NCI-H1417 (cell line): ENCODE results near the gene RFT1.

Experiments
- DNase-seq, 3 experiments: peaks; one replicate each; lab custom pipeline; 2025; lab: John Stamatoyannopoulos, UW

RFT1 gene

DNA sequence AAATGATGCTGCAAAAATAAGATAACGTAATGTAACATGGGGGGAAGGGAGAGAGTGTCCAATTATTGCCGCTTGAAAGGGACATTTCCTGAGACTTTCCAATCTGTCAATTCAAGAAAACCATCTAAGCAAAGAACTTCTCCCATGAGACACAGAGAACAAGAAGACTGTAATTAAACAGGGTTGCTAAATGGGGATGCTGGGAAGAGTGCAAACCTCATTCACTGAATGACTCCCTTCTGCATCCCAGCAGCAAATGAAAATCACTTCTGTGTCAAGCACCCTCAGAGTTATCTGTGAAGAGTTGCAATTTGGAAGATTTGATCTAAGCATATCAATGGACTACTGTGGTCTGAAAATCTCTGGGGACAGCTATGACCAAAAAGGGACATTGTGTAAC lies 3.6 kb downstream of the RFT1 start:
- no peak for DNase-seq

DNA sequence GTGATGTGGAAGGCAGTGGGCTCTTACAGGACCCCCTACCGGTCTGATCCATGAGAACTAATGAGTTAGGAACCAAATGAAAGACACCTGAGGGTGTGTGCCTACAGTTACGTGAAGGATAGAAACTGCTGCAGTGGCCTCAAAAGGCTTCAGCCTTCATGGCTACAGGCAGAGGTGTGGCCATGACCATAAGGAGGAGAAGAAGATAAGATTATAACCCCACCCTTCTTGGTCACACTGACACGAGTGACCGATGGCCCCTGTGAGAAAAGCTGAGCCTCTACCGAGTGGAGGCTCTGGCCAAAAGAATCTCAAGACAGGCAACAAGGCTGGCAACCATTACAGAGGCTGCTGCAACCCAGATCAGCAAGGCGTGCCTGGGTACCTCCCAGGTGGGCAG lies 6.3 kb downstream of the RFT1 start:
- DNase-seq = no peak

DNA sequence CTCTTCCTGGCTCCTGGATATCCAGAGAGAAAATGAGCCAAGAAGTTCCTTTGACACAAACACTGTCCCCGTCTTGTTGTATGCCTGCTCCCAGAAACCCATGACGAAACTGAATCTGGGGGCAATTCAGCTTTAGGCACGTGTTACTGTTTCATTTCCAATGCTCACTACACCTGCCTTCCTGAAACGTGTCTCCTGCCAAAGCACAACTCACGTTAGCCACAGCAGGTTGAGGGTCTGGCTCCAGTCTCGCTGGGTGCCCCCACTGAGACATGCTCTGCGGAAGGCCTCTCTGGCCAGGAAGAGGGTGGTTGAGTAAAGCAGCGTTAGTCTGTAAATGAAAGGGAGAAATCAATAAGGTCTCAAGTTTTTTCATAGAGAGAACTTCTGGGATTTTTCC lies 6.7 kb downstream of the RFT1 start:
- no peak for DNase-seq

DNA sequence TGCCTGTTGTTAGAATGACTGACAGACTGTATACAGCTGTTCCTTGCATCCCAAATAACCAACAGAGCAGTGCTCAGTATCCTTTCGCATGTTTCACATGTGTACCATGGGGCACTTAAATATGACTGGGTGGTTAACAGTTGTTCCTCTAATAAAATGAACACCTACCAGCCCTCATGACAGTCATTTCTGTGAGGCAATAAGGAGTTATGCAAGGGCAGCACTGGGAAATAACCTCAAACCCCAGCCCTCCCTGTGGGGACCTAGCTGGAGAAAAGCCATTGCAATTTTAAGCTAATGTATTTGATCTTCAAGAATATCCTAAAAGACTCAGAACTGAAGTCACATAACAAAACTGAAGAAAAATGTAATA lies 7.3 kb downstream of the RFT1 start:
- DNase-seq = no peak

DNA sequence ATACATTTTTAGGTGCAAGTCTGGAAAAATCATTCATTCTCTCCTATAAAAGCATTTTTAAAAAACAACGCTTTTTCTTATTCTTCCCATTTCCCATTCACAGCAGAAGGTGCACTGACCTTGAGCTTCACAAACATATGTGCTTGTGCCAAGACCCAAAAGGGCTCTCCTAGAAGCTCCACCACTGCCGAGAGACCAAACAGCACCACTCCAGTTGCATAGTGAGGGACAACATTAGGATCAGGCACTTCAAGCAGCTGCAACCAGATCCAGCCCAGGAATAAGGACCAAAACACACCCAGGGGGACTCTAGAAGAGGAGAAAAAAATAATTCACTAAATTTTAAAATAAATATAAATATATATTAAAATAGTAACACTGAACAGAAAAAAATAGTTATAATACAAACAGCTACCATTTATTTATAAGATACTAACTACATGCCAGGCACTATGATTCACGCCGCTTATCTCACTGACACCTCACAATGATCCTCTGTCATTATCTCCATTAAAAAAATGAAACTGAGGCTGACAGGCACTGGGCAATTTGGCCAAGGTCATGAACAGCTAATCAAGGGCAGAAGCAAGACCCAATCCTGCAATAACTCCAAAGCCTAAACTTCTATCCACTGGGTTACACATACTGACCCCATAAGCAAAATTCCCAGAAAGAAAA lies 7.8 kb downstream of the RFT1 start:
- DNase-seq = no peak

DNA sequence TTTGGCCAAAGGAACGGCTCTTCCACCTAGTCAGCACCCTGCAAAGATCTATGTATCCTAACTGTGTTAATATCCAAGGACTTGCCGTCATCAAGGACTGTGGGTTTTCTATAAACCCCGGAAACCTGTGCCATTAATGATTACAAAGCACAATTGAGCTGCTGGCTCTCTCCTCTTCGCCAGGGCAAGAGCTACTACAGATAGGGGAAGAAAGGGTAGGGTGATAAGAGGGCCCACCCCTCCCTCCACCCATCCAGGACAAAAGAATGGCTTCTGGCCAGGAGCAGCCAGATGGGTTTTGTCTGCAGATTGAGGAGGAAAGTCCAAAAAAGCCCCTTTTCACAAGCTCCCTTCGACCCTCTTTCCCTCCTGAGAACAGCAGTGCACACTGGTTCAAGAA lies 9.9 kb downstream of the RFT1 start:
- DNase-seq = no peak

DNA sequence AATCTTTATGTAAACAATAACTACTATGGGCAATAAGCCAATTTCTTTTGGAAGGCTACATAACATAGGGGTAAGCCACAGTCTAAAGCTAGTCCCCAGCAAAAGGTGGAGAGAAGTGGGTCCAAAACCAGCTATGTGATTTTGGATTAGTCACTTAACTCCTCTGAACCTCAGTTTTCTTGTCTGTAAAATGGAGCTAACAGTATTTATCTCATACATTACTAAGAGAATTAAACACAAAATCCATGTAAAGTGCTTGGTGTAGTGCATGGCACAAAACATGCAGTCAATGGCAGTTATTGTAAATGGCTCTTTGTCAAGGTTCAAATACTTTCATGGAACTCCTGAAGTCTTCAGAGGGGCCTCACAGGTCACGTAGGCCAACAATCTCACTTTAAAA lies 13.3 kb downstream of the RFT1 start:
- DNase-seq = no peak

DNA sequence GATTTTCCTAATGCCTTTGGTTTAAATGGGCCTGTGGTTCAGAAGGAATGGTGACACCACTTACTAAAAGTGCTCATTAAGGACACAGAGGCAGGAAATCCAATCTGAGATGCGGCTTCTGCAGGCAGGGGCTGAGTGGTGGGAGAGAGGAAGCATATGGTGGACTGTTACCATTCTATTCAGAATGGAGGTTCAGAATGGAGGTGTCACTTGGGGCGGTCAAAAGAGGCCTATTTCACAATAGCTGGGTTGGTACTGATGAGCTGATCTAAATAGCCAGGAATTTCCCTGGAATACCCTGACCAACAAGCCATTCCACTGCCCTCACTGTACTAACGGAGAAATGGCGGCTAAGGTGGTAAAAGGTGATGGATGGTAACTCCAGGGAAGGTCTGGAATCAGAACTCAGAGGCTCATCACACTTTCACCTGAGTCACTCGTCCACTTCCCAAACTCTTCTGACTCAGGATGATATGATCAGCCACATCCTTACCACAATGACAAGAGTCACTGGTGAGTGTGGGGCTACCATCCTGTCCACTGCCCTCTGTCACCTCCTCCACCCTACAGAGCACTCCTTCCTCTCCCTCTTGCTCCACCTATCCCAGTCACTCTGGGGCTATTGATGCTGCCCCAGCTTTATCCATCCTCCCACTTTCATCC lies 15.7 kb downstream of the RFT1 start:
- no peak for DNase-seq

DNA sequence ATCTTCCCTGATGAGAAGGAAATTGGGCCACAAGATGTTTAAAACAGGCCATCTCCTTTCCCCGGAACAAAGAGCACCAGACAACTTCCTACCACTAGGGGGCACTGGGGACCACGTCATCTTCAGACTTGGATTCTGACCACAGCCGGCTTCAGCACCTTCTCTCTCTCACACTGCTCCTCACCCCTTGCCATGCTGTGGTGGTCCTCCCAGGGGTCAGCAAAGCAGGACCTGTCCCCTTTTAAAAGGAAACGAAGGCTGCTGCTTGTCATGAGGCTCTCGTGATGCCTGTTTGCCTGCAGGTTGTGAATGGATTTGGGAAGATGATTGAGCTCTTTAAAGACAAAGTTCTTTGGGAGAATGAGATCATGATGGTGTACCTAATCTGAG lies 16.2 kb downstream of the RFT1 start:
- DNase-seq = peak; percentile 49 to 79 (median 60)

DNA sequence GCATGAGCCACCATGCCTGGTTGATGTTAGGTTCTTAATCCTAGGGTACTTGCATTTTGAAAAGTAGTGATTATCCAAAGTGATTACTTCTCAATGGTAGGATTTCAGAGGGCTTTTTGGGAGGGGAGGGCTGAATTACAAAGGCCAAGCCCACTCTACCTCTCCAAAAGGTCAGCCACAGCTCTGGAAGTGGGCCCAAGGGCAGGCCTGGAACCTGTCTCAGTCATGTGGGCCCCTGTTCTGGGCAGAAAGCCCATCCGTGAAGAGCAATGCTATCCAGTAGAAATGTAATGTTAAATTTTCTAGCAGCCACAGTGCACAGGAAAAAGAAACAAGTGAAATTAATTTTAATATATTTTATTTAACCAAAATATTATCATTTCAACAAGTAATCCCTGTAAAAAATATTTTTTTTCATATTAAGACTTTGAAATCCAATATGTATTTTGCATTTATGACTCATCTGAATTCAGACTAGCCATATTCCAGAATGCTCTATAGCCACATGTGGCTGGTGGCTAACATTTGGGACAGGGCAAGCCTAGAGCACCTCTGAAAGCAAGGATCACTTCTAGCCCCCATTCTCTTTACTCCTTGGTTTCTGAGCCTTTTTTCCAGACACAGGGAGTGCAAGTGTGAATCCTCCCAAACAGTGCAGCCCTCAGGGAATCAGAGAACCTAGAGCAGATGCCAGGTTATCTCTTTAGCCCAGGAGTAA lies 16.8 kb downstream of the RFT1 start:
- no peak for DNase-seq

DNA sequence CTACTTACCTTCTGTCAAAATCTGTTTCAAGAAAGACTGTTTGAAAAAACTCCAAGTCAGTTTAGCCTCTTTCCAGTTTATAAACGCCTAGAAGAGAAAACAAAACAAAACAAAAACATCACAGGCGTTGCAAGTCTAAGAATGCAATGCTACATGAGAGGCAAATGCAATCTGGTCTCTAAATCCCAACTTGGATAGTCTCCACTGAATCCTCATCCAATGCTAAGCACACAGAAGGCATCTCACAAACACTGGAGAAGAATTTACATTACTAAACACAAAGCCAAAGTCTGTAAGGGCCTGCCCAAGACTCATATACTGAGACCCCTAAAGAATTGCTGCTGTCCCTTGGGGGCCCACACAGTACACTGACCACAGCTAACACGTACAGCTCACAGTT lies 18.4 kb downstream of the RFT1 start:
- no peak for DNase-seq

DNA sequence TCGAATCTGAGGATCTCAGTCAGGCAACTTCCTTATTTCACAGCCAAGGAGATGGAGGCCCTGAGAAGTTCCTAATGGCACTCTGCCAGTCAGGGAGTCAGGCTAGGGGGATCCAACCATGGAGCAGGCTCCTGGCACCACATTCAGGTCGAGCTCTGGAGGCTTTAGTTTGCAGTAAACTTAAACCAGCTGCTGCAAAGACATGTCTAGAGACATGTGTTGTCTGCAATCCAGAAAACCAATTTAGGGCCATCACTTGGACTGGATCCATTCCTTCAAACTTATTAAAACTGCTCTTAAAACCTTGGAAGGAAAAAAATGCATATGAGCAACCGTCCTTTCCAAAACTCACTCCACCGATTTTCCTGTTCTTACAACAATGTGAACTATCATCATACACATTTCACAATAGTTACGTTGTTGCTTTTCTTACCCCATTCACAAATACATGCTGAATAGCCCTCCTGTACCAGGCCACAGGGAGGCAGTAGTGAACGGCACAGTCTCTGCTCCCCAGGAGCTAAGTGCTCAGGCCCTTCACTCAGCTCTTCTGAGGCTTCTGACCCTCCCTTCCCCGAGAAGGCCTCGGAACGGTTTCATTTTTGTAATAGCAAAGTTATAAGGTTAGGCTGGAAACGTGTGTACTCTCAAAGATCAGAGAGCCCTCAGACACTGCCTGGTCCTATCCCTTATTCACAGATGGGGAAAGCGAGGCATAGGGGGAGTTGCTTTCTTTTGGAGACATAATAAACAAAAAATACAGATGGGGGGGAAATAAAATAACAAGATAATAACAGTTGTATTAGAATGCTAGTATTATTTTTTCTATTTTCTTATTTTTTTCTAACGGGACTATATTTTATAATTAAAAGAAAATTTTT lies 20.1 kb downstream of the RFT1 start:
- peak in 2 of 3 experiments; percentile 1 to 26 for DNase-seq

DNA sequence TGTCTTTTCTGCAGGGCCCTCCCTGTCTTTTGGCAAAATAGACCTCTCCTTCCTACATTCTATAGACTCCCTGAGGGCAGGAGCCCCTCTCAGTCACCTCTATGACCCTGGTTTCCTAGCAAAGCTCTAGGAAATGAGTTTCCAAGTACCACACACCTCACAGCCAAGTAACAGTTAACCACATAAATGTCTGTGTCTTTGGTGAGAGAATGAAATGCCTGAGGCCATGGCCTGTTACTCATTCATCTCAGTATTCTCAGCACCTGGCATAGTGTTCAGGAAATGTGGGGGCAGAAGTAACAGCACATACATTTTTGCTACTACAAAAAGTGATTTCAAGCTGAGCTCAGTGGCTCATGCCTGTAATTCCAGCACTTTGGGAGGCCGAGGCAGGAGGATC lies 21.0 kb downstream of the RFT1 start:
- DNase-seq = no peak

DNA sequence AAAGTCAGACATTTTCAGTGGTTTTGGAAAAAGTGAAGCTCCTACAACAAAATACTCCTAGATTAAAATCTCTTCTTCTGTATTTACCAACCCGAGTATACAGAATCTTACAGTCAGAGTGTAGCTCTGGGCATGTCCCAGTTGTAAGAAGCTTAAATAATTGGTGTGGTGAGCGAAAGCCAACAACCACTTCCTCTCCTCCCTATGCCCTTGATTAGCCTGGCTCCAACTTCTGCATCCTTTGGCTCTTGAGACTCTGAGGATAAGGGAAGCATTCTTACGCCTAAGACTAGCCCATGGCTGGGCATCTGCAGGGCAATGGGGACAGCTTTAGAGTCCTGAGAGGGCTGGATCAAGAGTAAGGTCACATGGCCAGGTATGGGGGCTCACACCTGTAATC lies 25.5 kb downstream of the RFT1 start:
- no peak for DNase-seq

DNA sequence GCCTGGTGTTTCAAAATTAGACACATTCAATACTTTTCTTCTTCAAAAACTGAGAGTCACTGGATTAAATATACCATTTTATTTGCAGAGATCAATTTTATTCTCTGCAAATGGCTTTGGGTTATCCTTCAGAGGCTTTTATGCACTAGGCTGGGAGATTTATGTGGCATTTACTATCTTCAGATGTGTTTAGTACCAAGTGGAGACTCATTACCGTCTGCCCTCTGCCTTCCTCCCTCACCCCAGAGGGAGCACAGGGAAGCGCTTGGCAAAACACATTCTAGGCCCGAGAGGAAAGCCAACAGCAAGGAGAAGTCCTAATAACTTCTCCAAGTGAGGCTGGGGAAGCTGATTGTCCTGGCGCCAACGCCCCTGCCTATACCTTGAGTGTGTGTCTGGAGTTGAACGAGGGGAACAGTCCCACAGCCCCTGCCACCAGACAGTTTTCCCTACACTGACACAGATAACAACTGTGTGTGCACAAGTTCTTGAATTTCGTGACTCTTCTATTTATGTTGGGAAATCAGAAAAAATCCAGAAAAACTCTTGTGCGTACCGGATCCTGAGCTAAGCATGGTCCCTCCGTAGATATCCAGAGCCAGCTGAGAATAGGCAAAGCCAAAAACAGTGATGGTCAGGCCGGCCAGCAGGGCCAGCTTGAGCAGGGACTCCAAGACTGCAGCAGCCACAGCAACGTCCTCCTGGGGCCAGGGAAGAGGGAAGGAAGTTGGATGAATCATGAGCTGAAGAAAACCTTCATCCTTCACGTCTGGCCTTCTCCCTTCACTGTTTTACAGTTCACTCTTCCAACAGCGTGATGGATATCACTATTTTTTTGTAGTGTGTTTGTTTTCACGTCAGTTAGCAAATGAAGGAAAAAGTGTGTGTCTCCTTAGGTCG lies 26.6 kb downstream of the RFT1 start:
- DNase-seq = no peak

DNA sequence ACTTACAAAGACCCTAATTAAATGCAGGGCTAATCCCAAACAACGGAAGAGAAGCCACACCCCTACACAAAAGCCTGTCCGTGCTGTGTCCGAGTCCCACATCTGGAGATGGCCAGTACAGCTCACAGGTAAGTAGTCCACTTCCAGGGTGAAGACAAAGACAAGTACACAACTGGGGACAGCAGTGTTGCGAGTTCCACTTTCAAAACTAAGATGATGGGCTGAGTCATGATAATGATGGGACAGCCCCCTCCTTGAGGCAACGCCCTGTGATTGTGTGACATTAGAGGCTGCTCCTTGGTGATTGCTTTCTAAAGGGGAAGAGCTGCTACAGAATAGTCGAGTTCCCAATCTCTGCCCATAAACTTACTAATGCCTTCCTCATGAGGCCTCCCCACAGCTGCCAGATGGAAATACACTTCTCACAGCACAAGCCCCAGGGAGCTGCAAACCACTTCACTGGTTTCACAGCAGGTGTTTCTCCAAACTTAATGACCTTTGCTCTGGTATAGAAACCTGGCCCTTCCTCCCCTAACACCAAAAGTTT lies 27.6 kb downstream of the RFT1 start:
- DNase-seq = no peak

DNA sequence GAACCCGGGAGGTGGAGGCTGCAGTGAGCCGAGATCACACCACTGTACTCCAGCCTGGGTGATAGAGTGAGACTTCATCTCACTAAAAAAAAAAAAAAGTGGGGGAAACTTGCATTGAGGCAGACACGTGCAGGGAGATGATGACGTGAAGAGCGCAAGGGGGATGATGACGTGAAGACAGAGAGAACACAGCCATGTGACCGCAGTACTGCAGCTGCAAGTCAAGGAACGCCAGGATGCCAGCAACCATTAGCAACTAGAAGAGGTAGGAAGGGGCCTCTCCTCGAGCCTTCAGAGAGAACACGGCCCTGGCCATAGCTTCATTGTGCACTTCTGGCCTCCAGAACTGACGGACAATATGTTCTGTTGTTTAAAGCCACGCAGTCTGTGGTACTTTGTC lies 28.3 kb downstream of the RFT1 start:
- no peak for DNase-seq

DNA sequence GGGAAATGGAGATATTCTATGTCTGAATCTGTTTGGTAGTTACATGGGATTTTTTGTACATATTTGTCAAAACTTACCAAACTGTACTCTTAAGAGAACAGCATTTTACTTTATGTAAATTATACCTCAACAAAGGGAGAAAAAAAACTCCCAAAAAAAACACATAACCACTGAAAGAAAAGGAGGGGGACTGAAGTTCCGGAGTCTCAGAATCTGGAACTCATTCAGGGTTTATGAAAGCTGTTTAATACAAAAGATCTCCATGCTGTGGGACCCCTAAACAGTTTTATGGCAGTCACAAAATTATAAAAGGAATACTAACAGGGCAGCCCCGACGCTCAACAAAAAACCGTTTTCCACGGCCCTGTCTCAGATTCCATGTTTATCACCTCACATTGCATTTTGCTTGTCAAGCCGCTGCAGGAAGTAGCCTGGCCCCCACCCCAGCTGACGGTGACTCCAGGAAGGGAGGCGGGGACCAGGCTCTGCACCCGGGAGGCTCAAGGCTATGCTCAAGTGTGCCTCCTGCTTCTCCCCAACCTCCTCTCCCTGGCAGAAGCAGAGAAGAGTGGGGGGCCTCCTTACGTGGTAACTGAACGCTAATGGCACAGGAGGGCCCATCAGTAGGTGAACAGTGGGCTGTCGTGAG lies 29.3 kb downstream of the RFT1 start:
- DNase-seq = no peak

DNA sequence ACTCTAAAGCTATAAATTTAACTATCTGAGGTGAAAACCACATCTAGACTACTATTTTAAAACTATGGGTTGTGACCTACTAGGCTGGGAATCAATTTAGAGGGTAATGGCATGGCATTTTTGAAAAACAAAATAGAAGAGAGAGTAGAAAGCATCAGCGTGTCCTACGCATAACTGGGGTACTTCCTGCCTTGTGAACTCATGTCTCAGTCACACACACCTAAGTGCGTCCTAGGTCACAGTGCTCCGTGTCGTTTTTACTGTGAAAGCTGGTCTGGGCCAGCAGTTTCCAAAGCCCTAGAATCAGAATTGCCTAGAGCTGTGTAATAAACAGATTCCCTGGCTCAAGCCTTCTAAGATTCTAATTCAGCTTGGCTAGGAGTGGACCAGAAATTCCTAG lies 32.3 kb downstream of the RFT1 start:
- DNase-seq = no peak

DNA sequence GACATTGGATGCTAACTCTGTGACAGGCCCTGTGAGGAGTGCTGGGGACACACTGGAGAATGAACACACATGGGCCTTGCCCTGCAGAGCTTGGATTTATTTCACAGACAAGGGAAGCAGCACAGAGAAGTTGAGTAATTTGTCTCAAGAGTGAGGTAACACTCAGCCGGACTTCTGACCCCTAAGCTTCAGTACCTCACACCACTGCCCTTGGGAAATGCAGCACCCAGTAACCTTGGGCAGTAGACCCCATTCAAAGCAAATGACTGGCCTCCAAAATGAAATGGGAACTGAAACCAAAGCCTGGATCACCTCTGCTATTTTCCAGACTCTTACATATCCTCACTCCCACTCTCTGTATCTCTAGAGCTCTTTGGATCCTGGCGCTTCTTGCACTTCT lies 37.3 kb downstream of the RFT1 start:
- DNase-seq = no peak

DNA sequence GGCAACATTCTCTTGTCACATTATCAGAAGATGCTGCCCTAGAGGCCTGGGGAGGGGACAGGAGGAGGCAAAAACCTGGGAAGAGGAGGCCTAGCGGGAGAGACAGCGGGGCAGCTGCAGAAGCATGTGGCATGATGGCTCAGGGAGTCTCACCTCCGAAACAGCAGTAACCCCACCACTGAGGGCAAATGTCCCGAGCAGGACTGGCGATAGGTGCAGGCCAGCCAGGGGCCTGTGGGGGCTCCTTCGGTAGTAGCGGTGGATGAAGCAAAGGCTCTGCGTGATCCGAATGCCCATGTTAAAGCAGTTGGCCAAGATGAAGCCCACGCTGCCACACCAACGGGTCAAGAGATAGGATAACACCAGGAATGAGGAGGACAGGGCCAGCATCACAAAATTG lies 38.0 kb downstream of the RFT1 start:
- no peak for DNase-seq
